H1 (cell line): ENCODE results near the gene ESPNL. TPM values are rescaled to one million over a fixed set of nuclear protein-coding genes. Genes with fewer than 3 reads are reported as not detected.

Experiments used
- CTCF ChIA-PET: fragments of 300-600 bp; sonication (Branson Sonifier 250); formaldehyde crosslinking; loops from one replicate; lab custom pipeline; 2021; ENCODE audit not compliant: partially characterized antibody; lab: Charles Lee
- POLR2A ChIA-PET: fragments of 300-600 bp; sonication (Branson Sonifier 250); formaldehyde crosslinking; loops from one replicate; lab custom pipeline; 2021; ENCODE audit warnings: inconsistent platforms; ENCODE audit not compliant: partially characterized antibody; lab: Charles Lee
- DNase-seq, 2 experiments: peaks; one replicate each; pipeline versions ENCODE4 v3.0.0 to v3.0.0-alpha.2; 2010 to 2022; ENCODE audit warnings: low spot score in 2 of 2, low read depth in 1 of 2, mixed read lengths in 1 of 2
- FAIRE-seq: peaks from 2 replicates; lab custom pipeline; 2011; peaks lifted over from hg19 to GRCh38; lab: Jason Lieb, UNC
- H2AFZ ChIP-seq: 2 replicates; pipeline ENCODE4 v1.8.1; 2012; ENCODE audit warnings: low read length, inconsistent platforms
- H2AK5ac ChIP-seq: 2 replicates; pipeline ENCODE4 v1.6.1; 2013; ENCODE audit warnings: low read depth, low read length
- H2BK120ac ChIP-seq: replicated peaks from 2 replicates; pipeline ENCODE3; 2013; ENCODE audit warnings: low read depth, low read length, inconsistent platforms
- H2BK12ac ChIP-seq: 2 replicates; pipeline ENCODE4 v1.6.1; 2013; ENCODE audit warnings: low read depth, low read length
- H2BK15ac ChIP-seq: 2 replicates; pipeline ENCODE4 v1.6.1; 2013; ENCODE audit warnings: low read length
- H2BK20ac ChIP-seq: 2 replicates; pipeline ENCODE4 v1.6.1; 2013; ENCODE audit warnings: low read length
- H2BK5ac ChIP-seq: 2 replicates; pipeline ENCODE4 v1.6.1; 2013; ENCODE audit warnings: low read depth, low read length
- H3K14ac ChIP-seq: 2 replicates; pipeline ENCODE4 v1.6.1; 2013; ENCODE audit warnings: inconsistent platforms; ENCODE audit not compliant: insufficient read length
- H3K18ac ChIP-seq: 2 replicates; pipeline ENCODE4 v1.6.1; 2013; ENCODE audit warnings: low read length; ENCODE audit errors: extremely low read depth
- H3K23ac ChIP-seq: 2 replicates; pipeline ENCODE4 v1.6.1; 2013; ENCODE audit warnings: inconsistent platforms; ENCODE audit not compliant: insufficient read length
- H3K23me2 ChIP-seq: 2 replicates; pipeline ENCODE4 v1.6.1; 2013; ENCODE audit warnings: low read depth, low read length
- H3K27ac ChIP-seq: 2 replicates; pipeline ENCODE4 v1.6.1; 2011; ENCODE audit warnings: low read depth, low read length, inconsistent platforms
- H3K27me3 ChIP-seq, 4 experiments: replicated peaks in 1 of 4; 1 replicate in 1 of 4; 2 replicates in 3 of 4; pipeline versions ENCODE4 v1.6.1 to v1.8.1; 2011 to 2013; ENCODE audit warnings: low read length in 3 of 4, mild to moderate bottlenecking in 3 of 4, inconsistent platforms in 2 of 4, mixed read lengths in 2 of 4, moderate library complexity in 1 of 4; ENCODE audit not compliant: control insufficient read depth in 3 of 4, insufficient read depth in 3 of 4; ENCODE audit errors: extremely low read depth in 1 of 4
- H3K36me3 ChIP-seq, 4 experiments: 2 replicates each; pipeline versions ENCODE4 v1.6.1 to v1.8.1; 2011 to 2013; ENCODE audit warnings: mild to moderate bottlenecking in 4 of 4, low read length in 3 of 4, moderate library complexity in 2 of 4, control low read depth in 1 of 4, inconsistent platforms in 1 of 4; ENCODE audit not compliant: insufficient read depth in 4 of 4, control insufficient read depth in 2 of 4
- H3K4ac ChIP-seq: replicated peaks from 2 replicates; pipeline ENCODE3; 2013; ENCODE audit warnings: low read length, low read depth, mixed read lengths, inconsistent platforms; ENCODE audit not compliant: insufficient read length
- H3K4me1 ChIP-seq, 4 experiments: replicated peaks in 1 of 4; 1 replicate in 1 of 4; 2 replicates in 3 of 4; pipeline versions ENCODE4 v1.6.1 to v1.8.1; 2011 to 2013; ENCODE audit warnings: low read length in 3 of 4, inconsistent platforms in 2 of 4, mixed read lengths in 1 of 4; ENCODE audit not compliant: insufficient read depth in 4 of 4, control insufficient read depth in 3 of 4
- H3K4me2 ChIP-seq, 2 experiments: 2 replicates each; pipeline versions ENCODE4 v1.6.1 to v1.8.1; 2011 to 2013; ENCODE audit warnings: low read depth in 2 of 2, low read length in 2 of 2, control low read depth in 1 of 2, inconsistent platforms in 1 of 2, mild to moderate bottlenecking in 1 of 2; ENCODE audit not compliant: insufficient read depth in 1 of 2
- H3K4me3 ChIP-seq, 4 experiments: fragments of 200-600, 300-600 bp in 1 of 4; sonication (generic), shearing (Covaris generic), sonication (Bioruptor Twin) in 1 of 4; 2 replicates each; pipeline versions ENCODE4 v1.5.1 to v1.8.1; 2011 to 2016; ENCODE audit warnings: low read length in 4 of 4, low read depth in 3 of 4, control low read depth in 2 of 4, inconsistent platforms in 2 of 4, mild to moderate bottlenecking in 2 of 4, mixed read lengths in 1 of 4, moderate library complexity in 1 of 4; ENCODE audit not compliant: insufficient read depth in 2 of 4; ENCODE audit errors: extremely low read depth in 1 of 4
- H3K56ac ChIP-seq: replicated peaks from 2 replicates; pipeline ENCODE3; 2013; ENCODE audit warnings: low read depth, mild to moderate bottlenecking, mixed read lengths, low read length, inconsistent platforms; ENCODE audit not compliant: insufficient read length
- H3K79me1 ChIP-seq: 2 replicates; pipeline ENCODE4 v1.6.1; 2013; ENCODE audit warnings: low read depth, low read length, control low read depth
- H3K79me2 ChIP-seq, 2 experiments: 2 replicates each; pipeline versions ENCODE4 v1.6.1 to v1.8.1; 2012 to 2013; ENCODE audit warnings: low read length in 2 of 2, mild to moderate bottlenecking in 2 of 2, inconsistent platforms in 1 of 2; ENCODE audit not compliant: insufficient read depth in 2 of 2, control insufficient read depth in 1 of 2
- H3K9ac ChIP-seq, 4 experiments: replicated peaks in 1 of 4; 1 replicate in 1 of 4; 2 replicates in 3 of 4; pipeline versions ENCODE4 v1.6.1 to v1.8.1; 2011 to 2013; ENCODE audit warnings: low read depth in 3 of 4, low read length in 3 of 4, control low read depth in 2 of 4, mild to moderate bottlenecking in 2 of 4, moderate library complexity in 2 of 4, inconsistent platforms in 1 of 4; ENCODE audit errors: extremely low read depth in 1 of 4
- H3K9me3 ChIP-seq, 2 experiments: 2 replicates each; pipeline versions ENCODE4 v1.6.1 to v1.8.1; 2012 to 2013; ENCODE audit warnings: mild to moderate bottlenecking in 2 of 2, moderate library complexity in 2 of 2, control low read depth in 1 of 2, inconsistent platforms in 1 of 2, low read depth in 1 of 2, low read length in 1 of 2, mixed read lengths in 1 of 2; ENCODE audit not compliant: insufficient read depth in 2 of 2
- H4K20me1 ChIP-seq, 2 experiments: replicated peaks in 1 of 2; 2 replicates each; pipeline versions ENCODE3 to v1.8.1; 2011 to 2013; ENCODE audit warnings: inconsistent platforms in 2 of 2, low read length in 2 of 2, mild to moderate bottlenecking in 1 of 2; ENCODE audit not compliant: insufficient read depth in 2 of 2, control insufficient read depth in 1 of 2
- H4K5ac ChIP-seq: 2 replicates; pipeline ENCODE4 v1.6.1; 2013; ENCODE audit warnings: low read length, low read depth, mixed read lengths, inconsistent platforms; ENCODE audit not compliant: insufficient read length
- H4K8ac ChIP-seq: 2 replicates; pipeline ENCODE4 v1.8.0; 2013; ENCODE audit warnings: mild to moderate bottlenecking, moderate library complexity, low read length, inconsistent platforms; ENCODE audit not compliant: insufficient read depth; ENCODE audit errors: extremely low read depth
- H4K91ac ChIP-seq: replicated peaks from 2 replicates; pipeline ENCODE3; 2013; ENCODE audit warnings: low read length, mixed read lengths, inconsistent platforms; ENCODE audit not compliant: insufficient read length
- BACH1 ChIP-seq: IDR thresholded peaks from 2 replicates; pipeline ENCODE4 v1.6.1; 2012; ENCODE audit warnings: low read length, improper control_type of control experiment
- BCL11A ChIP-seq, 2 experiments: IDR thresholded peaks; one replicate each; pipeline ENCODE4 v1.6.1; 2011; ENCODE audit warnings: low read depth in 2 of 2, low read length in 2 of 2, mild to moderate bottlenecking in 2 of 2
- HDAC2 ChIP-seq, 2 experiments: fragments of 300-600 bp in 1 of 2; sonication (generic) in 1 of 2; IDR thresholded peaks; 2 replicates each; pipeline ENCODE4 v1.6.1; 2011 to 2012; ENCODE audit warnings: low read depth in 2 of 2, low read length in 2 of 2, mild to moderate bottlenecking in 2 of 2, moderate library complexity in 2 of 2, borderline replicate concordance in 1 of 2, inconsistent platforms in 1 of 2
- JUND ChIP-seq: IDR thresholded peaks from 2 replicates; pipeline ENCODE4 v1.6.1; 2011; ENCODE audit warnings: mild to moderate bottlenecking, improper control_type of control experiment, low read length
- KDM1A ChIP-seq: fragments of 200-600, 300-600 bp; sonication (generic); IDR thresholded peaks from 2 replicates; pipeline ENCODE4 v1.7.1; 2016; ENCODE audit warnings: mild to moderate bottlenecking, low read length, borderline replicate concordance
- MAFK ChIP-seq: IDR thresholded peaks from 2 replicates; pipeline ENCODE4 v1.6.1; 2012; ENCODE audit warnings: low read depth, mild to moderate bottlenecking, improper control_type of control experiment, low read length
- PHF8 ChIP-seq: fragments of 200-600 bp; sonication (generic); conservative IDR thresholded peaks from 2 replicates; pipeline ENCODE4 v1.7.1; 2012; ENCODE audit warnings: low read depth, mild to moderate bottlenecking, inconsistent platforms, low read length, moderate library complexity
- POLR2A ChIP-seq, 2 experiments: IDR thresholded peaks; 1 replicate in 1 of 2; 2 replicates in 1 of 2; pipeline ENCODE4 v1.6.1; 2011; ENCODE audit warnings: low read depth in 2 of 2, low read length in 2 of 2, mild to moderate bottlenecking in 2 of 2; ENCODE audit errors: control extremely low read depth in 1 of 2
- POU5F1 ChIP-seq: IDR thresholded peaks from 2 replicates; pipeline ENCODE4 v1.6.1; 2011; ENCODE audit warnings: low read depth, mild to moderate bottlenecking, low read length, moderate library complexity
- RAD21 ChIP-seq, 2 experiments: IDR thresholded peaks in 1 of 2; conservative IDR thresholded peaks in 1 of 2; 2 replicates each; pipeline ENCODE4 v1.6.1; 2011; ENCODE audit warnings: low read depth in 2 of 2, low read length in 2 of 2, improper control_type of control experiment in 1 of 2, inconsistent platforms in 1 of 2, mild to moderate bottlenecking in 1 of 2, moderate library complexity in 1 of 2
- RFX5 ChIP-seq: IDR thresholded peaks from 2 replicates; pipeline ENCODE4 v1.6.1; 2011; ENCODE audit warnings: low read depth, low read length, improper control_type of control experiment, borderline replicate concordance
- TEAD4 ChIP-seq: IDR thresholded peaks from 2 replicates; pipeline ENCODE4 v1.6.1; 2012; ENCODE audit warnings: low read depth, low read length, inconsistent platforms, mixed read lengths
- WGBS, 2 experiments: shearing (Covaris generic) in 1 of 2; methylation state at CpG; one replicate each; pipeline versions ENCODE4 v1.1.6 to v1.1.7; 2013 to 2015; ENCODE audit warnings: low lambda C conversion rate in 2 of 2, mixed read lengths in 2 of 2, inconsistent platforms in 1 of 2, low coverage in 1 of 2, missing lambda C conversion rate in 1 of 2; ENCODE audit not compliant: insufficient replicate concordance in 2 of 2, insufficient coverage in 1 of 2, insufficient read length in 1 of 2; ENCODE audit errors: extremely low coverage in 1 of 2, missing lambda C conversion rate in 1 of 2; 5-methylcytosine and 5-hydroxymethylcytosine counted together
- polyA plus RNA-seq, 7 experiments: library from polyadenylated mRNA; depleted of rRNA in 3 of 7; stranded (reverse) in 5 of 7; unstranded in 2 of 7; fragments of >200 nt in 5 of 7; fragments of 200-250 nt in 2 of 7; gene quantifications; 1 replicate in 5 of 7; 2 replicates in 1 of 7; 4 replicates in 1 of 7; pipeline versions ENCODE4 v1.2.1 to v1.2.3, GENCODE V29; 2011 to 2013; ENCODE audit warnings: missing spikeins in 2 of 7, mixed read lengths in 2 of 7
- total RNA-seq: library from RNA; stranded (reverse); fragmentation: NEBNext Ultra II Directional; extraction: Animal tissue kit (Norgen Biotek cat#: 25700); gene quantifications from 2 replicates; pipeline ENCODE4 v1.2.1, GENCODE V29; 2021
- TF ChIP-seq, protein P1 (sequence below): IDR thresholded peaks from 2 replicates; pipeline ENCODE4 v1.6.1; 2012; ENCODE audit warnings: inconsistent platforms

The ESPNL gene
- total and polyA plus RNA-seq, 2 of the 8 experiments (the other 6 are each of a cell fraction or from before 2014, with no cell fraction given), result 0.68 to 1.3 TPM

DNA sequence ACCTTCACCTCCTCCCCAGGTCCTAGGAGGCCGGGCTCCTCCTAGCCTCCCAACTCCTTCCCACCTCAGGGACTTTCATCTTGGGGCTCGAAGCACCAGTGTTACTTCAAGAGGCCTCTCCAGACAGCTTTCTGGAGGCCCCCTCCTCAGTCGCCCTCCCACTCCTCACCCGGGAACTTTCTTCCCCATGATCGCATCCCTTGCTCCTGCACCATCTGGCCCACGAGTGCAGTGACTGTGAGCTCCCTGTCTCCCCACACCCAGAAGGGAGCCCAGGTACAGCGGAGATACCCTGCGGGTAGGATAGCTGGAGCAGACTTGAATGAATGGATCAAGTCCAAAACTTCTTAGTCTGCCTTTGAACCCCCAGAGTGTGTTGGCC is 64.8 kb downstream of the ESPNL start:
- 95% methylated on average over 8 of the region's 8 CpGs; no CpG with 5 or more reads in 1 of the 2 experiments for WGBS, 2 experiments
- H2BK5ac ChIP-seq, result no peak overlapping the region
- H3K4me2 ChIP-seq, result no peak overlapping the region
- H2AFZ ChIP-seq, result no peak overlapping the region
- peaks cover 4% of the 10 kb centered on the region; the same call in 1 of the 2 replicates for H3K23me2 ChIP-seq
- no peak overlapping the region for H2BK20ac ChIP-seq
- no peak overlapping the region for H2BK120ac ChIP-seq
- no peak overlapping the region for H3K27ac ChIP-seq
- H4K8ac ChIP-seq, result no peak overlapping the region; the same call in 1 of the 2 replicates
- no peak overlapping the region for H3K9ac ChIP-seq
- FAIRE-seq (no peak), DNase-seq (no peak)
- no peak overlapping the region for H2BK12ac ChIP-seq
- CTCF ChIA-PET, result interaction anchor here (0.6 to 1.4 kb wide), 2 partner anchors 9 to 28 kb away, joined by 3 to 5 read pairs; no protein-coding TSS in a partner anchor
- no peaks in the 10 kb centered on the region for H3K9me3 ChIP-seq
- H3K4ac ChIP-seq, result no peak overlapping the region
- peaks cover 0 to 5% (median under 1%) of the 10 kb centered on the region in 4 experiments; a peak in 4 of 7 replicates for H3K4me1 ChIP-seq
- no peak overlapping the region for H3K56ac ChIP-seq
- H3K14ac ChIP-seq, result no peak overlapping the region
- peaks cover 4 to 6% of the 10 kb centered on the region in 2 experiments for H4K20me1 ChIP-seq
- no peak overlapping the region for H3K4me3 ChIP-seq
- H3K79me1 ChIP-seq, result no peaks in the 10 kb centered on the region; the same call in 1 of the 2 replicates
- H3K36me3 ChIP-seq, result peaks cover 0 to 4% (median 2%) of the 10 kb centered on the region in 4 experiments; a peak in 4 of 8 replicates
- peaks cover 20 to 44% (median 33%) of the 10 kb centered on the region in 4 experiments for H3K27me3 ChIP-seq
- no peak overlapping the region for H3K23ac ChIP-seq
- POLR2A ChIA-PET, result interaction anchor here (0.9 to 1.2 kb wide), 2 partner anchors 10 to 49 kb away, joined by 3 read pairs; no protein-coding TSS in a partner anchor
- no peak overlapping the region for H2BK15ac ChIP-seq
- H2AK5ac ChIP-seq, result no peak overlapping the region
- no peak overlapping the region for H3K18ac ChIP-seq
- H3K79me2 ChIP-seq, result no peaks in the 10 kb centered on the region
- H4K91ac ChIP-seq, result no peak overlapping the region
- H4K5ac ChIP-seq, result no peak overlapping the region
- TF ChIP-seq, protein P1, sequence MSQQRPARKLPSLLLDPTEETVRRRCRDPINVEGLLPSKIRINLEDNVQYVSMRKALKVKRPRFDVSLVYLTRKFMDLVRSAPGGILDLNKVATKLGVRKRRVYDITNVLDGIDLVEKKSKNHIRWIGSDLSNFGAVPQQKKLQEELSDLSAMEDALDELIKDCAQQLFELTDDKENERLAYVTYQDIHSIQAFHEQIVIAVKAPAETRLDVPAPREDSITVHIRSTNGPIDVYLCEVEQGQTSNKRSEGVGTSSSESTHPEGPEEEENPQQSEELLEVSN, result no peak
- TF ChIP-seq BACH1 (no peak), KDM1A (no peak), MAFK (no peak), TEAD4 (no peak), PHF8 (no peak), JUND (no peak), POLR2A (IDR thresholded peaks at IDR 0.05; ENCODE audit: control extremely low read depth in 1 of 2, low read depth in 2 of 2, low read length in 2 of 2) (no peak), RFX5 (no peak), POU5F1 (no peak), HDAC2 (IDR thresholded peaks at IDR 0.05; ENCODE audit: borderline replicate concordance in 1 of 2, low read depth in 2 of 2, low read length in 2 of 2) (no peak), BCL11A (IDR thresholded peaks at IDR 0.05; ENCODE audit: low read depth in 2 of 2, low read length in 2 of 2) (no peak), RAD21 (IDR thresholded peaks at IDR 0.05 in 1 of 2, conservative IDR thresholded peaks at IDR 0.05 in 1 of 2; ENCODE audit: low read depth in 2 of 2, low read length in 2 of 2) (no peak)
